ENCODE data around the gene CLK3.
"Not testable (repeated sequence)": the region's sequence is repeated elsewhere in the genome, so short reads cannot be mapped to it uniquely, and the experiment has no call there.

The CLK3 gene

GRCh38 chr15:74619916-74620635, 4.4 kb downstream of the CLK3 start:
- DNase-seq (ENCODE audit: low read depth, low spot score) = no peak
- no peak overlapping the region for H3K27ac ChIP-seq

- H3K27ac ChIP-seq = no peak overlapping the region
- DNase-seq (ENCODE audit: low read depth, low spot score) = no peak
Measured at GRCh38 chr15:74620636-74621545, 5.3 kb downstream of the CLK3 start.

- no peak overlapping the region for H3K27ac ChIP-seq
- no peak for DNase-seq (ENCODE audit: low read depth, low spot score)
Measured at GRCh38 chr15:74621546-74621920, 5.9 kb downstream of the CLK3 start.

- no peak for DNase-seq (ENCODE audit: low read depth, low spot score)
- no peak overlapping the region for H3K27ac ChIP-seq
Measured at GRCh38 chr15:74621936-74622335, 6.3 kb downstream of the CLK3 start.

GRCh38 chr15:74622758-74623157, 7.1 kb downstream of the CLK3 start:
- no peak for DNase-seq (ENCODE audit: low read depth, low spot score)
- H3K27ac ChIP-seq = no peak overlapping the region

GRCh38 chr15:74624020-74624602, 8.5 kb downstream of the CLK3 start:
- DNase-seq (ENCODE audit: low read depth, low spot score) = no peak

GRCh38 chr15:74625693-74626092, 10.1 kb downstream of the CLK3 start:
- no peak overlapping the region for H3K27ac ChIP-seq
- DNase-seq (ENCODE audit: low read depth, low spot score) = no peak

More at GRCh38 chr15:74624020-74624602, 8.5 kb downstream of the CLK3 start:
- no peak overlapping the region for H3K27ac ChIP-seq

GRCh38 chr15:74626336-74626735, 10.7 kb downstream of the CLK3 start:
- no peak overlapping the region for H3K27ac ChIP-seq
- no peak for DNase-seq (ENCODE audit: low read depth, low spot score)

GRCh38 chr15:74626752-74627692, 11.4 kb downstream of the CLK3 start:
- no peak for DNase-seq (ENCODE audit: low read depth, low spot score)

GRCh38 chr15:74627766-74628165, 12.1 kb downstream of the CLK3 start:
- no peak overlapping the region for H3K27ac ChIP-seq

More at GRCh38 chr15:74626752-74627692, 11.4 kb downstream of the CLK3 start:
- H3K27ac ChIP-seq = no peak overlapping the region

GRCh38 chr15:74628199-74628598, 12.6 kb downstream of the CLK3 start:
- H3K27ac ChIP-seq = no peak overlapping the region
- no peak for DNase-seq (ENCODE audit: low read depth, low spot score)

More at GRCh38 chr15:74627766-74628165, 12.1 kb downstream of the CLK3 start:
- no peak for DNase-seq (ENCODE audit: low read depth, low spot score)

- no peak overlapping the region for H3K27ac ChIP-seq
- DNase-seq (ENCODE audit: low read depth, low spot score) = no peak
Measured at GRCh38 chr15:74628949-74629348, 13.3 kb downstream of the CLK3 start.

- not testable (repeated sequence) for DNase-seq (ENCODE audit: low read depth, low spot score); H3K27ac ChIP-seq
Measured at GRCh38 chr15:74629696-74630095, 14.1 kb downstream of the CLK3 start.

- no peak overlapping the region for H3K27ac ChIP-seq
- DNase-seq (ENCODE audit: low read depth, low spot score) = no peak
Measured at GRCh38 chr15:74630284-74631086, 14.8 kb downstream of the CLK3 start.

- DNase-seq (ENCODE audit: low read depth, low spot score) = no peak
- H3K27ac ChIP-seq = no peak overlapping the region
Measured at GRCh38 chr15:74631087-74631385, 15.4 kb downstream of the CLK3 start.

- no peak for DNase-seq (ENCODE audit: low read depth, low spot score)
- H3K27ac ChIP-seq = no peak overlapping the region
Measured at GRCh38 chr15:74631408-74631807, 15.8 kb downstream of the CLK3 start.

- H3K27ac ChIP-seq = no peak overlapping the region
- DNase-seq (ENCODE audit: low read depth, low spot score) = no peak
Measured at GRCh38 chr15:74631935-74632560, 16.4 kb downstream of the CLK3 start.

GRCh38 chr15:74632601-74633000, 17.0 kb downstream of the CLK3 start:
- no peak for DNase-seq (ENCODE audit: low read depth, low spot score)
- no peak overlapping the region for H3K27ac ChIP-seq

- no peak for DNase-seq (ENCODE audit: low read depth, low spot score)
- no peak overlapping the region for H3K27ac ChIP-seq
Measured at GRCh38 chr15:74633781-74634180, 18.1 kb downstream of the CLK3 start.

Measured in epithelial cell of prostate (primary cell).